HG03196 (cell line): Measurements from ENCODE around the gene WDR37.

Experiments used
- ATAC-seq: cut with Tn5 transposase; IDR thresholded peaks from one replicate; pipeline ENCODE4 v1.9.1; 2021; ENCODE audit not compliant: unreplicated experiment

The WDR37 gene

GRCh38 chr10:1162481-1163203 is 106.5 kb downstream of the WDR37 start:
- no peak for ATAC-seq

GRCh38 chr10:1163204-1163660 is 107.0 kb downstream of the WDR37 start:
- ATAC-seq = no peak

GRCh38 chr10:1163831-1164230 is 107.6 kb downstream of the WDR37 start:
- ATAC-seq = no peak

GRCh38 chr10:1166101-1166827 is 110.1 kb downstream of the WDR37 start:
- no peak for ATAC-seq

GRCh38 chr10:1166828-1167275 is 110.7 kb downstream of the WDR37 start:
- ATAC-seq = no peak

- no peak for ATAC-seq
Measured at GRCh38 chr10:1168763-1169162, 112.6 kb downstream of the WDR37 start.

- ATAC-seq = no peak
Measured at GRCh38 chr10:1169186-1169885, 113.2 kb downstream of the WDR37 start.

GRCh38 chr10:1169981-1170866 is 114.0 kb downstream of the WDR37 start:
- no peak for ATAC-seq

GRCh38 chr10:1170867-1171180 is 114.6 kb downstream of the WDR37 start:
- ATAC-seq = no peak

GRCh38 chr10:1171182-1171581 is 115.0 kb downstream of the WDR37 start:
- no peak for ATAC-seq

- no peak for ATAC-seq
Measured at GRCh38 chr10:1171586-1171985, 115.4 kb downstream of the WDR37 start.

GRCh38 chr10:1172256-1172984 is 116.2 kb downstream of the WDR37 start:
- ATAC-seq = no peak

GRCh38 chr10:1173091-1173490 is 116.9 kb downstream of the WDR37 start:
- no peak for ATAC-seq

- no peak for ATAC-seq
Measured at GRCh38 chr10:1174022-1174421, 117.8 kb downstream of the WDR37 start.

GRCh38 chr10:1175956-1176565 is 119.9 kb downstream of the WDR37 start:
- no peak for ATAC-seq

- no peak for ATAC-seq
Measured at GRCh38 chr10:1177936-1178335, 121.8 kb downstream of the WDR37 start.

GRCh38 chr10:1178506-1178905 is 122.3 kb downstream of the WDR37 start:
- ATAC-seq = no peak

- ATAC-seq = no peak
Measured at GRCh38 chr10:1179346-1180070, 123.3 kb downstream of the WDR37 start.

GRCh38 chr10:1180071-1180730 is 124.0 kb downstream of the WDR37 start:
- no peak for ATAC-seq
